GM20431 (cell line): ENCODE results near the gene SPSB1.

Source experiments
- in situ Hi-C: fragments of 300-500 bp; cut with MseI, MboI; formaldehyde crosslinking; loops from one replicate; pipeline ENCODE4 v1.15.0; 2020; ENCODE audit warnings: low sequenced_read_pairs; ENCODE audit not compliant: unreplicated experiment

The SPSB1 gene

GRCh38 chr1:9315411-9316079 is 22.9 kb downstream of the SPSB1 start:
- in situ Hi-C loops: no loop called here

GRCh38 chr1:9316080-9316444 is 23.4 kb downstream of the SPSB1 start:
- in situ Hi-C loops: no loop called here

- in situ Hi-C loops: no loop called here
Observed at GRCh38 chr1:9316512-9316911, 23.8 kb downstream of the SPSB1 start.

- in situ Hi-C loops: no loop called here
Observed at GRCh38 chr1:9317072-9317471, 24.4 kb downstream of the SPSB1 start.

GRCh38 chr1:9317591-9318417 is 25.1 kb downstream of the SPSB1 start:
- in situ Hi-C loops: no loop called here

GRCh38 chr1:9319208-9319788 is 26.6 kb downstream of the SPSB1 start:
- in situ Hi-C loops: no loop called here

- in situ Hi-C loops: no loop called here
Observed at GRCh38 chr1:9319789-9320519, 27.3 kb downstream of the SPSB1 start.

GRCh38 chr1:9320520-9321479 is 28.1 kb downstream of the SPSB1 start:
- in situ Hi-C loops: no loop called here

GRCh38 chr1:9321480-9321849 is 28.8 kb downstream of the SPSB1 start:
- in situ Hi-C loops: no loop called here

GRCh38 chr1:9321986-9322660 is 29.4 kb downstream of the SPSB1 start:
- in situ Hi-C loops: no loop called here

GRCh38 chr1:9322661-9323244 is 30.1 kb downstream of the SPSB1 start:
- in situ Hi-C loops: no loop called here

- in situ Hi-C loops: no loop called here
Observed at GRCh38 chr1:9324246-9325096, 31.8 kb downstream of the SPSB1 start.

- in situ Hi-C loops: no loop called here
Observed at GRCh38 chr1:9326596-9326995, 33.9 kb downstream of the SPSB1 start.

- in situ Hi-C loops: no loop called here
Observed at GRCh38 chr1:9328201-9328600, 35.5 kb downstream of the SPSB1 start.

GRCh38 chr1:9328715-9329114 is 36.0 kb downstream of the SPSB1 start:
- in situ Hi-C loops: no loop called here

GRCh38 chr1:9331016-9331415 is 38.3 kb downstream of the SPSB1 start:
- in situ Hi-C loops: no loop called here

GRCh38 chr1:9331558-9332346 is 39.1 kb downstream of the SPSB1 start:
- in situ Hi-C loops: no loop called here
